ENCODE data around the gene ZFP92.

GRCh38 chrX:153440556-153441135 lies 29.4 kb downstream of the ZFP92 start:
- TF ChIP-seq TAF1 (IDR thresholded peaks at IDR 0.05; ENCODE audit: borderline replicate concordance, insufficient read depth, low read length) (no peak), POLR2AphosphoS5 (IDR thresholded peaks at IDR 0.05; ENCODE audit: low read depth, low read length) (no peak), REST (IDR thresholded peaks at IDR 0.05; ENCODE audit: insufficient read depth in 1 of 2, low read depth in 2 of 2, low read length in 2 of 2) (no peak), SIN3A (IDR thresholded peaks at IDR 0.05; ENCODE audit: borderline replicate concordance, insufficient read depth, low read length) (no peak), FOXP2 (optimal IDR thresholded peaks at IDR 0.05; ENCODE audit: borderline replicate concordance, extremely low read depth, extremely low read length, insufficient read depth) (no peak)

Data from PFSK-1 (cell line).